GM19397 (cell line): ENCODE measurements around the gene PRSS56.

ENCODE experiments used
- ATAC-seq: cut with Tn5 transposase; IDR thresholded peaks from one replicate; pipeline ENCODE4 v1.9.1; 2021; ENCODE audit warnings: mild to moderate bottlenecking, moderate library complexity; ENCODE audit not compliant: unreplicated experiment

The PRSS56 gene

GRCh38 chr2:232519581-232520438, at the start of gene PRSS56:
Gene PRSS56 (plus strand): TSS chr2:232520388. CDS start chr2:232520599, 211 bp downstream.
- no peak for ATAC-seq

- ATAC-seq, result no peak
These were observed 46.7 kb upstream of the PRSS56 start for GRCh38 chr2:232473467-232473890.

- no peak for ATAC-seq
These were observed 44.1 kb upstream of the PRSS56 start for GRCh38 chr2:232476045-232476444.

DNA sequence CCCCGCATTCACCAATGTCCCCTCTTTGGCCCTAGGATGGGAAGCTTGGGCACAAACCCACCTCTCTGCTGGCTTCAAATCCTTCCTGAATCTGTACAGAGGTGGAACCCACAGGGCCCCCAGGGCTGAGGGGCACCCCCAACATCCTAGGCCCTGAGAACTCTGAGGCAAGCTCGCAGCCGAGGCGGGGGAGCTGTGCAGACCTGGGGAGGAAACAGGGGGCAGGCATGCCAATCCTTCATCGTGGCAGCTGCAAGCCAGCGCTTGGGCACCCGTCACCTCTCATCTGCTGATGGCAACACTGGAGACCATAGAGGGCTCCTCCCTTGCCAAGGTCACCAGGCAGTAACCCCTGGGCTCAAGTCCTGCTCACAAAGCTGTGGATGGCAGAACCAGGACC, 43.4 kb upstream of the PRSS56 start:
- no peak for ATAC-seq

DNA sequence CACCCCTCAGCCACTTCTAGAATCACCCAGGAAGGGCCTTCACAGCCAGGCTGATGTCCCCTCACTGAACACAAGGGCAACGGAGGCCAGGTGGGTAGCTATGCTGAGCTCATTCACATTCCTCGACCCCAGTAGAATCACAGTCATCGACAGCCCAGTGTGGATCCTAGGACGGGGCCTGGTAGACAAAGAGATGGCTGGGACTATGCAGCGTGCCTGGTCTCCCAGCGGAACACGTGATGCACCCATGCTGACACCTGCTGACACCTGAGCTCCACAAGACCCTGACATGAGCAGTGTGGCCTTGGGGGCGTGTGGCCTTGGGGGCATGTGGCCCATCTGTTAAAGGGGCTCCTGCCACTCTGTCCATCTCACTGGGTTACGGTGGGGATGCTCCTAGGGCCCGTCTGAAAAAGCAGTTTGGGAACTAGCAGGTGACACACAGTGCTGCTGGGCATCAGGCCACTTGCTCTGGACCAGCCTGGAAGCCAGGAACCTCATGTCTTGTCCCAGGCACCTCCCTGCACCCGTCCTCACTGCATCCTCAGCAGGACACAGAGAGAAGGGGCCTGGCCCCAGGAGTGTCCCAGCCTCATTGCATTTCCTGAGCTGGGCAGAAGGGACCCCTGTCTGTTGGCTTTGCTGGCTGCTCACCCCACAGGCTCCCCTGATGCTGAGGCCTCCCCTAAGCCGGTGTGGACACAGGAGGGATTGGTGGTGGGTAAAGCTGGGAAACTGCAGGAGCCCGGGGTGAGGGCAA, 42.3 kb upstream of the PRSS56 start:
- no peak for ATAC-seq

DNA sequence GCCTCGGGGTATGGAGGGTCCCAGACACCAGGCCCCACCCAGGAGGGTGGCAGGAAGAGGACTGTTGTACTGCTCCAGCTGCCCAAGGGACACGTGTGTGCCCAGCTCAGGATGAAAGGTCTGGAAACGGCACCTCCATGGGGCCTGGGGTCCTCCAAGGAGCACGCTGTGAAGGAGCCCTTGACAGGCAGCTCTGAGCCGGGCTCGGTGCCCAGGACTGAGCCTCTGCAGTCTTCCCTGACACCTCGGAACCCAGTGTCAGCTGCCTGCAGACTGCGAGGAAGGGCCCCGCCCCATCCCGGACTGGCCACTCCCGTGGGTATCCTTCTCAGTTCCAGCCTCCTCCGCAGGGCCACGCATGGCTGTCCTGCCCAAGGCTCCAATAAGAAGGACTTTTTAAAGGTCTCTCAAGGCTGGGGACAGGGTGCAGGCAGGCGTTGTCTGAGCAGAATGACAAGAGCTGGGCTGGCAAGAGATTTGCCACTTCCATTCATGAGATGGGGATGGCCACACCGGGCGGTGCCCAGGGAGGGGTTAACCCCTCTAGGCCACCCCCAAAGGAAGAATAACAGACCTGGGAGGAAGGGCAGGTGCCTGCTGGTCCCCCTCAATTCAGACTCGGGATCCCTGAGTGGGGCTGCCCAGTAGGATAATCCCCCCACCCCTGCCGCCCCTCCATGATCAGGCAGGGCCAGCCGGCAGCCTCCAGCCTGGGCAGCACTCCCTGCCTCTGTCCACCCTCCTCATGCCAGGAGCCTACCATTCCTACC, 41.4 kb upstream of the PRSS56 start:
- no peak for ATAC-seq

DNA sequence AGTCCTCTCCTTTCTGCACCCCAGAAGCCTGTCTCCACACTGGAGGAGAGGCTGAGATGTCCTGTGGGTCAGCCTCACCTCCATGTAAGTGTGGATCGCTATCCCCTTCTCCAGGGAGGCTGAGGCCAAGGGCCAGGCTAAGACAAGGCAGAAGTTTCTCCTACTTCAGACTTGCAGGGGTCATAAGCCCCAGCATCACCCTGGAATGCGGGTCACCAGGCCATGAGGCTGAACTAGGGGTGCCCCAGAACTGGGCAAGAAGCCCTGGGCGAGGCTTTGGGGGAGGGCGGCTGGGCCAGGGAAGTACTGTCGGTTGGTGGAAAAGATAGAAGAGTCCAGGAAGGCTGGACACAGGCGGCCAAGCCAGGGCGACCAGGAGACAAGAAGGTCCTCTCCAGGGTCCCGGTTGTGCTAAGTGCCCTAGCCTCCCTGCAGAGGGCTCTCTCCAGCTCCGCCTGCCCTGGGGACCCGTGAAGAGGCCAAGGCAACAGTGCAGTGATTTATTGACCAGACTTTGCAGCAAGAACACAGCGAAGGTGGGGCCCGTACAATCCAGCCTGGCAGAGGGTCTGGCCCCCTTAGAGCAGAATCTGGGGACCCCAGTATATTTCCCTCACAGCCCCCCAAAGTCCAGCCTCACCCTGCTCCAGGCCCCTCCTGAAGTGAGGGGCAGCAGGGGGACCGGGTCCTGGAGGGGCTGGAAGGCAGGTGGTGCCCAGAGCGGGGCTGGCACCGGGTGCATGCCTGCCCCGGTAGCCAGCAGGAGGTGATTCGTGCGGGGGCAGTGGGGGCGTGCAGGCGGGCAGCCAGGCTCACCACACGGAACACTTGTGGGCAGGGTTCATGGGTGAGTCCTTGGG, 40.6 kb upstream of the PRSS56 start:
- no peak for ATAC-seq

- no peak for ATAC-seq
These were observed 39.7 kb upstream of the PRSS56 start for GRCh38 chr2:232480201-232481190.

GRCh38 chr2:232481322-232482140, 38.7 kb upstream of the PRSS56 start:
- ATAC-seq, result no peak

DNA sequence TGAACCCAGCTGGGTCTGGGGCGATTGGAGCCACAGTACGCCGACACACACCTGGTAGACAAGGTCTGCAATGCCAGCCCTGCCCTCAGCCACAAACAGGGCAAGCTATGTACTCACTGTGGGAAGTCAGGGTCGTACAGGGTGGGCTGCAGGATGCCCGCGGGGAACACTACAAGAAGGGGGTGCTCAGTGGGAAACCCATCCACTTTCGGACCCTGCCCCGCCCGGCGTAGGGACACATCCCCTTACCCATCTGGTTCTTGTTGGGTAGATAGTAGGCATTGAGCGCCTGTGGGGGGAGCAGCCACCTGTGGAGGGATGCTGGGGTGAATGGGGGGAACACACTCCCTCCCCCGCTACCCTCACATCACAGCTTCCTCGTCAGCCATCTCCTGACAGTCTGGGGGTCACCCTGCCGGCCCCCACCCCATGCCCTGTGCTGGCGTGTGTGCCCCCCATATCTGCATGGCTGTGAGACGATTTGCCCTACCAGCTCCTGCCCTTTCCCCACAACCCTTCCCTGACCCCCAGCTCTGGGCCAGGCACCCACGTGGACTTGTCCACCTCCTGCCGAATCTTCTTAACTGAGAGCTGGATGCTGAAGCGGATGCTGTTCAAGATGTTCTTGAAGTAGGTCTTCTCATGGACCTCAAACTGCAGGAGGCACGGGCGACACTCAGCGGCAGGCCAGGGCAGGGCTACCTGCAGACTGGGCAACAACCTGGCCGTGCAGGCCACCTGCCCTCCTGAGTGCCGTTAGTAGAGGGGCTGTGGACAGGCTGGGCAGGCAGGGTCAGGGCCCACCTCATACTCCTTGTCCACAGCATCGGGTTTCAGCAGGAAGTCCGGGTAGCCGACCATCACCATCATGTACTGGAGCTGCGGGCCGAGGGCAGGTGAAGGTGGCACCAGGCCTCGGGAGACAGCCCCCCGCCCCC, 37.6 kb upstream of the PRSS56 start:
- no peak for ATAC-seq

DNA sequence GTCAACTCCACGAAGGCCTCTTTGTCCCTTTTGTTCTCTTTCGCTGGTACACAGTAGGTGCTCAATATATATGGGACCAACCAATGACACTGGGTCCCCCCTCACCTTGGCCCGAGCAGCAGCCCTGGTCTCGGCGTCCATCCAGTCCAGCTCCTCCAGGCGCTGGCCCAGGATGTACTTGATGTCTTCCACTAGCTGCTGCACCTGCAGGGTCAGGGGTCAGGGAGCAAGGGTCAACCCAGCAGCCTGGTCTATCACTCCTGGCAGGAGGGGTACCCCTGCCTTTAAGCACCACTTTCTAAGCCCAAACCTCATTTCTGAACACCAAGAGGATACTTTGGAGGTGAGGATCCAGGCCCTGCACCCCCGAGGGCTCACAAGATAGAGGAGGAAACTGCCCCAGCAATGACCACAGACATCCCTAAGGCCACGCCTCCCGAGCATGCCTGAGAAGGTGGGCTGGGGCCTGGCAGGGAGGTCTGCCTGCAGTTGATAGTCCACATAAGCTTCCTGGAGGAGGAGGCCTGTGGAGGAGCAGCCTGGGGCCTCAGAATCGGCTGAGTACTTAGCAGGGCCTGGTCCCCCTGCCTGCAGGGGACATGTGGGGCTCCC, 36.8 kb upstream of the PRSS56 start:
- ATAC-seq, result no peak

DNA sequence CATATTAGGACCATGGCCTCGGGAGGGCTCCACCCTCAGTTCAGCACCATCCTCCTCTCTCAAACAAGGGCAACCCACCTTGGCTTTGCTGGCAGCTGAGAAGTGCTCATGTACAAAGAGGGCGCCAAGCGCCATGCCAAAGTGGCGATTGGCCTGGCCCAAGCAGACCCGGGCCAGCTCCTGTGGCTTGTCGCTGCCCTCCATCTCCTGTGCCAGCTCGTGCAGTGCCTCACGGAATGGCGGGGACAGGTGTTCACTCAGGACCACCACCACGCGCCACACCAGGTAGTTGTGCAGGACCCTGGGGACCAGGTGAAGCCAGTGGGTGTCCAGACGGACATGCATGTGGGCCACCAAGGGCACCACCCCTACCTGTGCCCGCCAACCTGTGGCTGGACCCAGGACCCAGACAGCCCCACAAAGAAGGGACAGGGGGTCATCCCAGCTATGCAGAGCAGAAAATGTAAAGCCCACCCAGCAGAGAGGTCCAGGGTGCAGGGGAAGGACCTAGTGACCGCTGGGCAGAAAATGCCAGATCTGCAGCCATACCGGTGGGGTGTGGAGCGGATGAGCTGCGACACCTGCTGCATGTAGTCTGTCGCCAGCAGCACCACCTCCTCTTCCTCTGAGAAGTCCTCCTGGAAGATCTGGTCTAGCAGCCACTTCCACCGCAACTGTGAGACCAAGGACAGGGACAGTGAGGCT, 36.1 kb upstream of the PRSS56 start:
- no peak for ATAC-seq

- no peak for ATAC-seq
These were observed 35.4 kb upstream of the PRSS56 start for GRCh38 chr2:232484628-232485347.

GRCh38 chr2:232485348-232485756, 34.8 kb upstream of the PRSS56 start:
- ATAC-seq, result no peak

- ATAC-seq, result no peak
These were observed 34.2 kb upstream of the PRSS56 start for GRCh38 chr2:232485757-232486557.
